ENCODE measurements around the gene MRPL41.
"Not testable (repeated sequence)": the region's sequence is repeated elsewhere in the genome, so short reads cannot be mapped to it uniquely, and the experiment has no call there.

The MRPL41 gene

GRCh38 chr9:137522746-137523455, 28.8 kb upstream of the MRPL41 start:
- DNase-seq, result no peak

GRCh38 chr9:137524161-137524980, 27.3 kb upstream of the MRPL41 start:
- no peak for DNase-seq

GRCh38 chr9:137524981-137525317, 26.7 kb upstream of the MRPL41 start:
- no peak for DNase-seq

- no peak for DNase-seq
Measured at GRCh38 chr9:137530331-137530730, 21.3 kb upstream of the MRPL41 start.

- no peak for DNase-seq
Measured at GRCh38 chr9:137531099-137531765, 20.4 kb upstream of the MRPL41 start.

GRCh38 chr9:137532891-137533468, 18.7 kb upstream of the MRPL41 start:
- not testable (repeated sequence) for DNase-seq

GRCh38 chr9:137534256-137535119, 17.2 kb upstream of the MRPL41 start:
- peak; percentile 51 for DNase-seq

GRCh38 chr9:137535120-137535428, 16.6 kb upstream of the MRPL41 start:
- DNase-seq, result no peak

- not testable (repeated sequence) for DNase-seq
Measured at GRCh38 chr9:137536594-137537131, 15.0 kb upstream of the MRPL41 start.

- DNase-seq, result no peak
Measured at GRCh38 chr9:137538058-137538457, 13.6 kb upstream of the MRPL41 start.

GRCh38 chr9:137540536-137540935, 11.1 kb upstream of the MRPL41 start:
- no peak for DNase-seq

- DNase-seq, result no peak
Measured at GRCh38 chr9:137542486-137542885, 9.2 kb upstream of the MRPL41 start.

GRCh38 chr9:137543237-137543963, 8.3 kb upstream of the MRPL41 start:
- DNase-seq, result no peak

- DNase-seq, result no peak
Measured at GRCh38 chr9:137544176-137544760, 7.4 kb upstream of the MRPL41 start.

- DNase-seq, result peak; percentile 24
Measured at GRCh38 chr9:137545123-137545522, 6.6 kb upstream of the MRPL41 start.

- no peak for DNase-seq
Measured at GRCh38 chr9:137547687-137548543, 3.8 kb upstream of the MRPL41 start.

GRCh38 chr9:137550231-137550621, 1.5 kb upstream of the MRPL41 start, which contains the start of gene PNPLA7:
PNPLA7 (minus strand) TSS chr9:137550402; CDS start chr9:137550197, 205 bp downstream.
- peak; percentile 54 for DNase-seq

- not testable (repeated sequence) for DNase-seq
Measured at GRCh38 chr9:137550958-137551263, 768 bp upstream of the MRPL41 start.

- peak; percentile 3 for DNase-seq
Measured at GRCh38 chr9:137552022-137552768, 516 bp downstream of the MRPL41 start.

All from fibroblast of skin of right biceps (primary cell).